Effector memory CD8-positive, alpha-beta T cell (primary cell): ENCODE data around the gene DCP1A.

Experiments used
- ATAC-seq: fragments of 150-1000 bp; cut with Tn5 transposase; replicated peaks from 2 replicates; pipeline ENCODE4 v1.10.0; 2021; ENCODE audit warnings: mild to moderate bottlenecking, moderate library complexity
- DNase-seq, 3 experiments: peaks; one replicate each; pipeline ENCODE4 v3.0.0; 2021
- H3K27ac Mint-ChIP-seq, 2 donors: one replicate each; pipeline ENCODE4 v1.8.0; 2022; ENCODE audit warnings: mild to moderate bottlenecking in 2 of 2, mixed read lengths in 2 of 2, moderate library complexity in 2 of 2
- H3K27me3 Mint-ChIP-seq, 2 donors: one replicate each; pipeline ENCODE4 v1.8.0; 2022; ENCODE audit warnings: mixed read lengths in 2 of 2
- H3K36me3 Mint-ChIP-seq: one replicate; pipeline ENCODE4 v1.8.0; 2022; ENCODE audit warnings: mild to moderate bottlenecking, moderate library complexity, mixed read lengths; ENCODE audit not compliant: insufficient read depth
- H3K4me1 Mint-ChIP-seq, 2 donors: one replicate each; pipeline ENCODE4 v1.8.0; 2022; ENCODE audit warnings: low read depth in 2 of 2, mixed read lengths in 2 of 2
- H3K4me3 Mint-ChIP-seq, 2 donors: one replicate each; pipeline ENCODE4 v1.8.0; 2022; ENCODE audit warnings: mild to moderate bottlenecking in 2 of 2, mixed read lengths in 2 of 2, moderate library complexity in 2 of 2
- H3K9me3 Mint-ChIP-seq, 2 donors: one replicate each; pipeline ENCODE4 v1.8.0; 2022; ENCODE audit warnings: mixed read lengths in 2 of 2

The DCP1A gene

DNA sequence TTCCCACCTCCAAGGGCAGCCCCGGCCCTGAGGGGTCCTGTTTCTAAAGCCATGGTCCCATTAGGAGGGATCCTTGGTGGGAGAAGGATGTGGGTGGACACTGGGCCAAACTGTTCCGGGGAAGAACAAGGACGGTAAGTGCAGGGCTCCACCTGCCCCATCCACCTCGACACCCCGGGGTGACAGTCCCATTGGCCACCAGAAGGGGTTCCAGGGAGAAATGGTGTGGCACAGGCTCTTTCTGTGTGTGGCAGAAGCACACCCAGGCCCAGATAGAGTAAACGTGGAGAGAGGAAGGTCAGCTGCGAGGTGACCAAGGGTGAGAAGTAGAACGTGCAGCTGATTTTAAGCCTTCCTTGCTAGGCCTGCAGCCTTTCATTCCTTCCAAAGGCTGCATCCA, 103.6 kb downstream of the DCP1A start:
- peak overlapping the region in 1 of 2 donors; percentile 82 for H3K27ac Mint-ChIP-seq
- ATAC-seq (no peak), DNase-seq (no peak)
- no peak overlapping the region for H3K4me3 Mint-ChIP-seq
- H3K36me3 Mint-ChIP-seq = peaks cover 9% of the 10 kb centered on the region
- H3K27me3 Mint-ChIP-seq = no peaks in the 10 kb centered on the region
- peaks cover 17 to 22% of the 10 kb centered on the region in 2 donors for H3K4me1 Mint-ChIP-seq
- H3K9me3 Mint-ChIP-seq = no peaks in the 10 kb centered on the region

DNA sequence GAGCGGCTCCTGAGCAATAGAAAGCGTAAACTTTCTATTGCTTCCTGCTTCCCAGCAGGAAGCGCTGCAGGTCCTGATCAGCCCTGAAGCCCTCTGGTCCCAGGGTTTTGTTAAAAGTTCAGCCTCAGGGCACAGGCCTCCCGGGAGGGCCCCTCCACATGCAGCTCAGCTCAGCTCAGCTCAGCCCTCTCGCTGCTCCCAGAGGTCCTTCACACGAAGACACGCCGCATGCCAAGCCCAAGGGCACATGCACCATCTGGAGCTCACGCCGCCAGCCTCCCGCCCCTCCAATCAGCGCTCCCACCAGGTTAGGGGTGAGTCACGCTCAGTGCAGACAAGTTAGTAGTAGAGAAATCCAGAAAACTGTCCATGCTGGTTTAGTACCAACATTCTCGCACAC, 104.2 kb downstream of the DCP1A start:
- Mint-ChIP-seq H3K36me3 (peaks cover 12% of the 10 kb centered on the region), H3K4me1 (peaks cover 18 to 20% of the 10 kb centered on the region in 2 donors), H3K27me3 (no peaks in the 10 kb centered on the region), H3K27ac (no peak overlapping the region), H3K4me3 (no peak overlapping the region), H3K9me3 (no peaks in the 10 kb centered on the region)
- ATAC-seq = no peak
- DNase-seq = no peak

DNA sequence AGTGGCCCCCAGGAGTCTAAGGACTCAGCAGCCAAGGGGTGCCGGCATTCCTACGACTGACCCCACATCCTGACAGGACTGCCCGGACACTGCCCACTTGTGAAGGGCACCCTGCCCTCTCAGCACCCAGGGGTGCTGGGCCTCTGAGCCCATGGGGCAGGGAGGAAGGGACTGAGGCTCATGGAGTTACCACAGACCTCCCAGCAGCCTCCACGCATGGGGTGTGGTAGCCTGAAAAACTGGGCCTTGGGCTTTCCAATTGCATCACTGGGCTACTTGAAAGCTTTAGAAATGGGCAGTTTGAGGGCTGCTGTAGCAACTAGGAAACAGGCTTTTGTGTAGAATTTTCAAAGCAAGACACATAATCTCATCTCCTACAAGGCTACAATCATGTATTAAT, 104.7 kb downstream of the DCP1A start:
- H3K4me1 Mint-ChIP-seq = peaks cover 13 to 15% of the 10 kb centered on the region in 2 donors
- no peak overlapping the region for H3K4me3 Mint-ChIP-seq
- no peaks in the 10 kb centered on the region for H3K27me3 Mint-ChIP-seq
- H3K36me3 Mint-ChIP-seq = peaks cover 13% of the 10 kb centered on the region
- H3K9me3 Mint-ChIP-seq = no peaks in the 10 kb centered on the region
- DNase-seq (no peak), ATAC-seq (no peak)
- no peak overlapping the region for H3K27ac Mint-ChIP-seq

- Mint-ChIP-seq H3K4me3 (no peak overlapping the region), H3K9me3 (no peaks in the 10 kb centered on the region), H3K27me3 (no peaks in the 10 kb centered on the region), H3K4me1 (peaks cover 12 to 14% of the 10 kb centered on the region in 2 donors), H3K36me3 (peaks cover 13% of the 10 kb centered on the region), H3K27ac (peak overlapping the region in 1 of 2 donors; percentile 49)
- ATAC-seq = no peak
- DNase-seq = no peak
Observed at GRCh38 chr3:53242155-53242554, 105.2 kb downstream of the DCP1A start.

DNA sequence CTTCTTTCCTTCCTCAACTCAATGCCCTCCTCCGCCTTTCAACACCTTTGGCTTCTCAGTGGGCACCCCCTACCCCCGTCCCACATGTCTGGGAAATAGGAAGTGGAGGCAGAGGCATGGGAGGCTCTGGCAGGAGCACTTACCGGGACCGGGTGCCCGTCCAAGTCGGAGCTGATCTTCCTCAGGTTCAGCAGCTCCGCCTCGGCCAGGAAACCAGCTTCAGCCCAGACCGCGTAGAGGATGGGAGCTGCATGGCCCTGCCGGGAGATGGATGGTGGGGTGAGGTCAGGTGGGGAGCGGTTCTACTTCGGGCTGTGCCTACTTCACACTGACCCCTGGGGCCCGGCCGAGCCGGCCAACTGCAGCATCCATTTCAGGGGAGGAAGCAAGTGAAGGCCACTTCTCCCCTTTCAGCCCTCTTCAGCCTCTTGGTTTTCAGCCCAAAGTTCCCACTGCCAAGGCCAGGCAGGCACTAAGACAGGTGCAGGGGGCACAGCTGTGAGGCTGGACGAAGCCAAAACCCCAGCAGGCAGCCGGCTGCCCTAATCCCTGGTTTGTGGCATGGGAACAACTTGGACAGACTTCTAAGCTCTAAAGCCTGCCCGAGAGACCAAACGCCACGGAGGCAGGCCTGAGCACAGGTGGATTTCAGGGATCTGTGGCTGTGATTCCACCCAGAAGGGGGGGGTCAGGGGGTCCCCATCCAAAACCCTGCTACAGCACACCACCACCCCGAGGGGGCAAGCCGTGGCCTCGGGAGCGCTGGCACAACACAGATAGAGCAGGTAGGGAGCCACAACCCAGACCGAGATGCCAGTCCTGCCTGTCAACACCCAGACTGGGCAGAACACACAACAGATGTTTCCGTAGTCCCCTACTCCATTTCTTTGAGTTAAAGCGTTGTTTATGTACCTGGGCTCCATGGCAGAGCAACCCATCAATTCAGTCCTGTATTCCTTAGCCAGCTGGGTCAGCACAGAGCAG, 106.1 kb downstream of the DCP1A start:
- H3K4me3 Mint-ChIP-seq = no peak overlapping the region
- no peaks in the 10 kb centered on the region for H3K27me3 Mint-ChIP-seq
- H3K9me3 Mint-ChIP-seq = no peaks in the 10 kb centered on the region
- ATAC-seq = no peak
- peaks cover 12% of the 10 kb centered on the region for H3K36me3 Mint-ChIP-seq
- no peak for DNase-seq
- H3K27ac Mint-ChIP-seq = peak overlapping the region in 1 of 2 donors; percentile 49
- peaks cover 11 to 14% of the 10 kb centered on the region in 2 donors for H3K4me1 Mint-ChIP-seq

GRCh38 chr3:53239800-53240199, 107.5 kb downstream of the DCP1A start:
- Mint-ChIP-seq H3K9me3 (no peaks in the 10 kb centered on the region), H3K4me1 (peaks cover 11 to 12% of the 10 kb centered on the region in 2 donors), H3K36me3 (peaks cover 17% of the 10 kb centered on the region), H3K27ac (no peak overlapping the region), H3K4me3 (no peak overlapping the region), H3K27me3 (no peaks in the 10 kb centered on the region)
- DNase-seq (no peak), ATAC-seq (no peak)

GRCh38 chr3:53238886-53239285, 108.5 kb downstream of the DCP1A start:
- DNase-seq (no peak), ATAC-seq (no peak)
- Mint-ChIP-seq H3K4me1 (peaks cover 11 to 12% of the 10 kb centered on the region in 2 donors), H3K27me3 (no peaks in the 10 kb centered on the region), H3K4me3 (no peak overlapping the region), H3K27ac (peak overlapping the region in 1 of 2 donors; percentile 13), H3K9me3 (no peaks in the 10 kb centered on the region), H3K36me3 (peaks cover 23% of the 10 kb centered on the region)

DNA sequence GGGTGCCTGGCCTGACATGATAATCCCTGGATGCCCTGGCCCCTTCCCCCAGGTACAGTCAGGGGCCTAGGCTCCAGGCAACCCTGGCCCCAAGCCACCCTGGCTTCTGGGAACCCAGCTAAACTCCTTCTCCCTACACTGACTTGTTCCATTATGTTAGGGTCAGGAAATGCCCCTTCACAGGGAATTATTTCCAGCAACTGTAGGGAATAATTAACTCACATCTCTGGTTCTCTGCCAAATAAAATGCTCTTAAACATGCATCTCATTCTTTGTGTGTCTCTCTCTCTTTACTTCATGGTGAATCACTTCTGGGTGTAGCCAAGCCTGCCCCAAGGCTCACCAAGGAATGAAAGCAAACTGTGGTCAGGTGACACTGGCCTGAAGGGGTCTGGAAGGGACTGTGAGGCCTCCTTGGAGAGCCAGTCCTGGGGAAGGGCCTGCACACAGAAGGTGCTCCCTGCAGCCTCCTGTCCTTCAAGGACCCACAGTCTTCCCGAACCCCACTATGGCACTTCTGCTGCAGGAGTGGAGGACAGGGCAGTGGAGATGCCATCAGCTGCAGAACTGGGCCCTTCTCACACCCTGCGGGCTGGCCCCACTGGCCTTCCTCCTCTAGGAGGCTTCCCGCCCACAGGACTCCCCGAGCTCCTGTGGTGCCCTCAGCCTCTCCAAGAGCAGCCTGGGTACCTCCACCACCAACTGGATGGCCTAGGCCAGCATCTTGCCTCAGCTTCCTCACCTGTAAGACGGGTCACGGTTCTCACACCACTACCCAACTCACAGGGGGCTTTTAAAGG, 109.1 kb downstream of the DCP1A start:
- peaks cover 6 to 7% of the 10 kb centered on the region in 2 donors for H3K4me1 Mint-ChIP-seq
- no peak for ATAC-seq
- H3K36me3 Mint-ChIP-seq = peaks cover 30% of the 10 kb centered on the region
- H3K27me3 Mint-ChIP-seq = no peaks in the 10 kb centered on the region
- no peaks in the 10 kb centered on the region for H3K9me3 Mint-ChIP-seq
- no peak overlapping the region for H3K4me3 Mint-ChIP-seq
- peak overlapping the region in 1 of 2 donors; percentile 13 for H3K27ac Mint-ChIP-seq
- DNase-seq = no peak

DNA sequence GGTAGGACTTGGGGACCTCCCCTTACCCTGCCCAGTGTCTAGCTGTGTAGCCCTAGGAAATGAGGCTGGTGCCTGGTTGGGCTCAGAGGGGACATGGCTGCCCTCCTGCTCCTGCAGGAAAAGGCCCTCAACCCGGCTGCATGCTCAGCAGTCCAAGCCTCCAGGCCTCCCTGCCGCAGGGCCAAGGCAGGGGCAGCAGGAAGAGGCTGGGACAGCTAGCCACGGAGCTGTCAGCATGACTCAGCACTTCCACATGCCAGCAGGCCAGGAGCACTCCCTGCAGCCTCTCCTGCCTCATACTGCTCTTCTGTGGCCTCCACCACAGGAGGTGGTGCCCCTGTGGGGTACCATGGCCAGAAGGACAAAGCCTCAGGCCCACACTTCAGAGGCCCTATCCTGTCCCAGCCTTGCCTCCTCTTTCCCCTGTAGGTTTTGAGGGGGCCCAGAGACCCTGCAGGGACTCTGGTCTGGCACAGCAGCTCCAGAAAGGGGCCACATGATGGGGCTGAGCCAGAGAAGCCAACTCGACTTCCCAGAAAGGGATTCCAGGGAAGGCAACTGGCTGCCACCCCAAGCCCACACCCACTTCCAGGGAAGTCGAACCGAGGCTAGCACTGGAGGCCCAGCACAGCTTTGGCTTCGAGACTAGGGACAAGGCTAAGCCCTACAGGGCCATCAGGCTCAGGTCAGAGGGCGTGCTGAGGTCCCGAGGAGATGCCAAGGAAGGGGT, 111.1 kb downstream of the DCP1A start:
- Mint-ChIP-seq H3K27me3 (no peaks in the 10 kb centered on the region), H3K4me1 (peaks cover 4 to 7% of the 10 kb centered on the region in 2 donors), H3K36me3 (peaks cover 48% of the 10 kb centered on the region)

DNA sequence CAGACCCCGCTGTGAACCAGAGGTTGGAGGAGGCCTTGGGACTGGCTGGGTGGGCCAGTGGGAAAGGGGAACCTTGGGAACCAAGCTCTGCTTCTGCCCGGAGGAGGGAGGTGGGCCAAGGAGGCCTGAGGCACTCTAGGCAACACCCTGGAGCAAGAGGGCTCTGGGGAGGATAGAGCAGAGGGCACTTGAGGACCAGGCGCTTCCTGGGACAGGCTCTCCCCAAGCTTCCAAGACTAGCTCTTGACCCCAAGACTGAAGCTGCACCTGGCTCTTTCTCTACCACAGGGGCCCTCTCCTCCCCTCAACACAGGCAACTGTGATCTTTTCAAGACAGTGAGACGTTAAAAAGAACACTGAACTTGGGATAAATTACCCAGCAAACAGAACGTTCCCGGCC, 111.8 kb downstream of the DCP1A start:
- ATAC-seq = no peak
- Mint-ChIP-seq H3K36me3 (peaks cover 50% of the 10 kb centered on the region), H3K27ac (peak overlapping the region in 1 of 2 donors; percentile 25), H3K4me1 (peaks cover 4 to 7% of the 10 kb centered on the region in 2 donors), H3K4me3 (no peak overlapping the region), H3K27me3 (no peaks in the 10 kb centered on the region), H3K9me3 (no peaks in the 10 kb centered on the region)
- DNase-seq = no peak

More for the DNA sequence above, 111.1 kb downstream of the DCP1A start:
- peak overlapping the region in 1 of 2 donors; percentile 86 for H3K27ac Mint-ChIP-seq
- no peak overlapping the region for H3K4me3 Mint-ChIP-seq
- H3K9me3 Mint-ChIP-seq = no peaks in the 10 kb centered on the region
- no peak for ATAC-seq
- no peak for DNase-seq

DNA sequence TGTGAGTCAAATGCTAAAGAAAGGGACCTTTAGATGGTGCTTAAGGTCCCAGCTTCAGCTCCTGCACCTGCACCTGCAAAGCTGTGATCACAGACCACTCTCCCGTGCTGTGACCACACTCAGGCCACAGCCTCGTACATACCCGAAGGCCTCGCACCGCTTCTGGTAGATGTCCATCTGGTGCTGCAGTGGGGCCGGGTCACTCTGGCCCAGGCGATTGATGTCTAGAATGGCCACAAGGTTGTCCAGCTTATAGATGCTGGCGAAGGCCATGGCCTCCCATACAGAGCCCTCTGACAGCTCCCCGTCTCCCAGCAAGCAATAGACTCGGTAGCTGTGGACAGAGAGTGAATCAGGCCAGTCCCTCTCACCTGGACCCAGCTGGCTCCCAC, 112.5 kb downstream of the DCP1A start:
- Mint-ChIP-seq H3K27me3 (no peaks in the 10 kb centered on the region), H3K27ac (no peak overlapping the region), H3K9me3 (no peaks in the 10 kb centered on the region), H3K4me3 (no peak overlapping the region), H3K4me1 (peaks cover 4 to 7% of the 10 kb centered on the region in 2 donors), H3K36me3 (peaks cover 57% of the 10 kb centered on the region)
- ATAC-seq (no peak), DNase-seq (no peak)

- DNase-seq (no peak), ATAC-seq (no peak)
- no peak overlapping the region for H3K27ac Mint-ChIP-seq
- no peaks in the 10 kb centered on the region for H3K9me3 Mint-ChIP-seq
- no peak overlapping the region for H3K4me3 Mint-ChIP-seq
- H3K27me3 Mint-ChIP-seq = no peaks in the 10 kb centered on the region
- peaks cover 4 to 7% of the 10 kb centered on the region in 2 donors for H3K4me1 Mint-ChIP-seq
- peaks cover 61% of the 10 kb centered on the region for H3K36me3 Mint-ChIP-seq
Observed at GRCh38 chr3:53234130-53234840, 113.1 kb downstream of the DCP1A start.
